ENCODE data around the gene DSC2. TPM values are rescaled to one million over a fixed set of nuclear protein-coding genes. Genes with fewer than 3 reads are reported as not detected.

DSC2 gene
- total and polyA plus RNA-seq, 8 donors = 8.9 to 21.0 (median 16.2) TPM

- no peaks in the 10 kb centered on the region for H3K27me3 ChIP-seq
- no peaks in the 10 kb centered on the region for H3K4me1 ChIP-seq
- TF ChIP-seq, protein P1, sequence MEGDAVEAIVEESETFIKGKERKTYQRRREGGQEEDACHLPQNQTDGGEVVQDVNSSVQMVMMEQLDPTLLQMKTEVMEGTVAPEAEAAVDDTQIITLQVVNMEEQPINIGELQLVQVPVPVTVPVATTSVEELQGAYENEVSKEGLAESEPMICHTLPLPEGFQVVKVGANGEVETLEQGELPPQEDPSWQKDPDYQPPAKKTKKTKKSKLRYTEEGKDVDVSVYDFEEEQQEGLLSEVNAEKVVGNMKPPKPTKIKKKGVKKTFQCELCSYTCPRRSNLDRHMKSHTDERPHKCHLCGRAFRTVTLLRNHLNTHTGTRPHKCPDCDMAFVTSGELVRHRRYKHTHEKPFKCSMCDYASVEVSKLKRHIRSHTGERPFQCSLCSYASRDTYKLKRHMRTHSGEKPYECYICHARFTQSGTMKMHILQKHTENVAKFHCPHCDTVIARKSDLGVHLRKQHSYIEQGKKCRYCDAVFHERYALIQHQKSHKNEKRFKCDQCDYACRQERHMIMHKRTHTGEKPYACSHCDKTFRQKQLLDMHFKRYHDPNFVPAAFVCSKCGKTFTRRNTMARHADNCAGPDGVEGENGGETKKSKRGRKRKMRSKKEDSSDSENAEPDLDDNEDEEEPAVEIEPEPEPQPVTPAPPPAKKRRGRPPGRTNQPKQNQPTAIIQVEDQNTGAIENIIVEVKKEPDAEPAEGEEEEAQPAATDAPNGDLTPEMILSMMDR (IDR thresholded peaks at IDR 0.05) = no peak
- ATAC-seq (no peak), DNase-seq (no peak)
- H3K4me3 ChIP-seq = no peak overlapping the region
- no peaks in the 10 kb centered on the region for H3K36me3 ChIP-seq
- H3K9me3 ChIP-seq = no peaks in the 10 kb centered on the region
- intact Hi-C loops (cut with DNase I) = no loop called here
- no peak overlapping the region for H3K27ac ChIP-seq
Measured at GRCh38 chr18:31058897-31059296, 43.3 kb downstream of the DSC2 start.

- no peaks in the 10 kb centered on the region for H3K36me3 ChIP-seq
- TF ChIP-seq, protein P1 (IDR thresholded peaks at IDR 0.05) = no peak
- ATAC-seq = no peak
- H3K4me1 ChIP-seq = no peaks in the 10 kb centered on the region
- no peak overlapping the region for H3K4me3 ChIP-seq
- H3K27ac ChIP-seq = no peak overlapping the region
- no peak for DNase-seq
- intact Hi-C loops (cut with DNase I) = no loop called here
- peaks cover 0 to 5% of the 10 kb centered on the region in 2 donors for H3K9me3 ChIP-seq
- no peaks in the 10 kb centered on the region for H3K27me3 ChIP-seq
Measured at GRCh38 chr18:31057917-31058316, 44.3 kb downstream of the DSC2 start.

- TF ChIP-seq, protein P1 (IDR thresholded peaks at IDR 0.05) = no peak
- no peaks in the 10 kb centered on the region for H3K36me3 ChIP-seq
- H3K4me3 ChIP-seq = no peak overlapping the region
- H3K9me3 ChIP-seq = peaks cover 0 to 5% of the 10 kb centered on the region in 2 donors
- DNase-seq (peak in 2 of 4 donors; percentile 67 to 72), ATAC-seq (no peak)
- no peaks in the 10 kb centered on the region for H3K4me1 ChIP-seq
- intact Hi-C loops (cut with DNase I) = no loop called here
- no peaks in the 10 kb centered on the region for H3K27me3 ChIP-seq
- no peak overlapping the region for H3K27ac ChIP-seq
Measured at GRCh38 chr18:31057051-31057450, 45.2 kb downstream of the DSC2 start.

- TF ChIP-seq, protein P1 (IDR thresholded peaks at IDR 0.05) = no peak
Measured at GRCh38 chr18:31056296-31056695, 45.9 kb downstream of the DSC2 start.

DNA sequence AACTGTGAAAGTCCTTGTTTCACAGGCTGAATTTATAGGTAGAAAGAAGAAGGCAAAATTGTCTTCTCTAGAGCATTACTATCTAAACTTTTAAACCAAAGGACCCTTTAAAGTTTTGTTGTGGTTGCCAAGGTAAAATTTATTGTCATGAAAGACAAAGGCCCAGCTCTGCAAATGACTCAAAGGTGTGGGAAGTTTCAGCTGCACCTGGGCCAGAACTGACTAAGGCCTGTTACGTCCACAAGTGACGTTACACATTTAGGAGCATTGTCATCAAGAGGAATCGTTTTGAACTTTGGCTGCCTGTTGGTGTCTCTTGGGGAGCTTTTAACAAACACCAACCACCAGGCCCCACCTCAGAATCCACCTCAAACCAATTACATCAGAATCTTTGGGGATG, 51.6 kb downstream of the DSC2 start:
- Histone ChIP-seq H3K27ac (no peak overlapping the region), H3K9me3 (peaks cover 0 to 5% of the 10 kb centered on the region in 2 donors), H3K4me3 (no peak overlapping the region), H3K27me3 (peaks cover 0 to under 1% of the 10 kb centered on the region in 2 donors), H3K36me3 (no peaks in the 10 kb centered on the region), H3K4me1 (no peaks in the 10 kb centered on the region)
- ATAC-seq (no peak), DNase-seq (no peak)
- intact Hi-C loops (cut with DNase I) = no loop called here
- TF ChIP-seq, protein P1 (IDR thresholded peaks at IDR 0.05) = no peak

More at GRCh38 chr18:31056296-31056695, 45.9 kb downstream of the DSC2 start:
- Histone ChIP-seq H3K4me3 (no peak overlapping the region), H3K27ac (no peak overlapping the region), H3K36me3 (no peaks in the 10 kb centered on the region), H3K9me3 (peaks cover 0 to 5% of the 10 kb centered on the region in 2 donors), H3K27me3 (no peaks in the 10 kb centered on the region), H3K4me1 (no peaks in the 10 kb centered on the region)
- DNase-seq (no peak), ATAC-seq (no peak)
- intact Hi-C loops (cut with DNase I) = no loop called here

All from left lung (tissue), 10 donors.